GM12864 (cell line): ENCODE results near the gene BBS10.

Source experiments
- DNase-seq: peaks from one replicate; pipeline ENCODE4 v3.0.0-alpha.2; 2011; ENCODE audit warnings: low read depth
- H3K4me3 ChIP-seq: 2 replicates; pipeline ENCODE4 v1.5.1; 2011; ENCODE audit warnings: mild to moderate bottlenecking, low read depth, low read length, control low read depth
- CTCF ChIP-seq: IDR thresholded peaks from 2 replicates; pipeline ENCODE4 v1.5.1; 2011; ENCODE audit warnings: low read depth, mild to moderate bottlenecking, moderate library complexity, low read length, control low read depth, inconsistent platforms; ENCODE audit errors: missing control alignments

The BBS10 gene

GRCh38 chr12:76303989-76304460, 44.2 kb downstream of the BBS10 start:
- H3K4me3 ChIP-seq, result no peak overlapping the region
- TF ChIP-seq CTCF, result no peak
- no peak for DNase-seq

- no peak overlapping the region for H3K4me3 ChIP-seq
- no peak for DNase-seq
- TF ChIP-seq CTCF, result no peak
These were observed 44.9 kb downstream of the BBS10 start for GRCh38 chr12:76303365-76303764.

- TF ChIP-seq CTCF, result no peak
- DNase-seq, result no peak
- H3K4me3 ChIP-seq, result no peak overlapping the region
These were observed 47.9 kb downstream of the BBS10 start for GRCh38 chr12:76300297-76300665.

GRCh38 chr12:76299536-76300296, 48.5 kb downstream of the BBS10 start:
- no peak for TF ChIP-seq CTCF
- no peak overlapping the region for H3K4me3 ChIP-seq
- no peak for DNase-seq
